Activated T-cell treated with anti-CD3 and anti-CD28 coated beads for 4 hours (primary cell): ENCODE measurements around the gene PCDHA6.
"Not testable (repeated sequence)": the region's sequence is repeated elsewhere in the genome, so short reads cannot be mapped to it uniquely, and the experiment has no call there.

ENCODE experiments used
- DNase-seq: peaks from one replicate; pipeline ENCODE4 v3.0.0-alpha.2; 2020

The PCDHA6 gene

DNA sequence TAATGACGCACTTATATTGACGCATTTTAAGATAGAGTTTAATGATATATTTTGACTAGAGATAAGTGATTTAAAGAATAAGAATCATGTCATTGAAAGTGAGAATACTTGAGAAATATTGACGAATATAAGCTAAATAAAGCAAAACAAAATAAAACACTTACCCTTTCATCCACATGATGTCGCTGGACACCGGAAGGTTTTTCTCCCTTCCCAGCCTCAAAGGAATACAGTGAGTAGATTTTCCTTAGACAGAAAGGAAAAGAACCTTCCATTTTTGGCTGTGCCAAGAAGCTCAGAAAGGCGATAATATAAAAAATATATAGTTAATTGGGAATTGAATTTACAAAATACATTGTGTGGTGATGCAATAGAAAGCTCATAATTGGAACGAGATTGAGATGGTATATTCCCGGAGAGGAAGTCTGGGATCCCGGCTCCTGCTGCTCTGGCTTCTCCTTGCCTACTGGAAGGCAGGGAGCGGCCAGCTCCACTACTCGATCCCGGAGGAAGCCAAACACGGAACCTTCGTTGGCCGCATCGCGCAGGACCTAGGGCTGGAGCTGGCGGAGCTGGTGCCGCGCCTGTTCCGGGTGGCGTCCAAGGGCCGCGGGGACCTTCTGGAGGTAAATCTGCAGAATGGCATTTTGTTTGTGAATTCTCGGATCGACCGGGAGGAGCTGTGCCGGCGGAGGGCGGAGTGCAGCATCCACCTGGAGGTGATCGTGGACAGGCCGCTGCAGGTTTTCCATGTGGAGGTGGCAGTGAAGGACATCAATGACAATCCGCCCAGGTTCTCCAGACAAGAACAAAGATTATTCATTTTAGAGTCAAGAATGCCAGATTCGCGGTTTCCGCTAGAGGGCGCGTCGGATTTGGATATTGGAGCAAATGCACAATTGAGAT lies 6.1 kb upstream of the PCDHA6 start, which contains the start of gene PCDHA5:
TSS of gene PCDHA5 (plus strand) at position 239 of the 906 bp plus-strand sequence.
- DNase-seq = no peak

DNA sequence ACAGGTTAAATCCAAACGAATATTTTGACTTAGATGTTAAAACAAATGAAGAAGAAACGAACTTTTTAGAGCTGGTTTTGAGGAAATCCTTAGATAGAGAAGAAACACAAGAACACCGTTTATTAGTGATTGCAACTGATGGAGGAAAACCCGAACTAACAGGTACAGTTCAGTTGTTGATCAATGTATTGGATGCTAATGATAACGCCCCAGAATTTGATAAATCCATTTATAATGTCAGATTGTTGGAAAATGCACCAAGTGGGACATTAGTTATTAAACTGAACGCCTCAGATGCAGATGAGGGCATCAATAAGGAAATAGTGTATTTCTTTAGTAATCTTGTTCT lies 5.5 kb upstream of the PCDHA6 start:
- no peak for DNase-seq

DNA sequence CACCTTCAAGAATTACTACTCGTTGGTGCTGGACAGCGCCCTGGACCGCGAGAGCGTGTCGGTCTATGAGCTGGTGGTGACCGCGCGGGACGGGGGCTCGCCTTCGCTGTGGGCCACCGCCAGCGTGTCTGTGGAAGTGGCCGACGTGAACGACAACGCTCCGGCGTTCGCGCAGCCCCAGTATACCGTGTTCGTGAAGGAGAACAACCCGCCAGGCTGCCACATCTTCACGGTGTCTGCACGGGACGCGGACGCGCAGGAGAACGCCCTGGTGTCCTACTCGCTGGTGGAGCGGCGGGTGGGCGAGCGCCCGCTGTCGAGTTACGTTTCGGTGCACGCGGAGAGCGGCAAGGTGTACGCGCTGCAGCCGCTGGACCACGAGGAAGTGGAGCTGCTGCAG lies 4.8 kb upstream of the PCDHA6 start:
- DNase-seq = not testable (repeated sequence)

DNA sequence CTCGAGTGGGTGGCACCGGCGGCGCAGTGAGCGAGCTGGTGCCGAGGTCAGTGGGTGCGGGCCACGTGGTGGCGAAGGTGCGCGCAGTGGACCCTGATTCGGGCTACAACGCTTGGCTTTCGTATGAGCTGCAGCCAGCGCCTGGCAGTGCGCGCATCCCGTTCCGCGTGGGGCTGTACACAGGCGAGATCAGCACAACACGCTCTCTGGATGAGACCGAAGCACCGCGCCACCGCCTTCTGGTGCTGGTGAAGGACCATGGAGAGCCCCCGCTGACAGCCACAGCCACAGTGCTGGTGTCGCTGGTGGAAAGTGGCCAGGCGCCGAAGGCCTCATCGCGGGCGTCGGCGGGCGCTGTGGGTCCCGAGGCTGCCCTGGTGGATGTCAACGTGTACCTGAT lies 4.3 kb upstream of the PCDHA6 start:
- no peak for DNase-seq

DNA sequence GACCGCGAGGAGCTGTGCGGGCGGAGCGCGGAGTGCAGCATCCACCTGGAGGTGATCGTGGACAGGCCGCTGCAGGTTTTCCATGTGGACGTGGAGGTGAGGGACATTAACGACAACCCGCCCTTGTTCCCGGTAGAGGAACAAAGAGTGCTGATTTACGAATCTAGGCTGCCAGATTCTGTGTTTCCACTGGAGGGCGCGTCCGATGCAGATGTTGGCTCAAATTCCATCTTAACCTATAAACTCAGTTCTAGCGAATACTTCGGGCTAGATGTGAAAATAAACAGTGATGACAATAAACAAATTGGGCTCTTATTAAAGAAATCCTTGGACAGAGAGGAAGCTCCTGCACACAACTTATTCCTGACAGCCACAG lies 590 bp downstream of the PCDHA6 start:
- no peak for DNase-seq

DNA sequence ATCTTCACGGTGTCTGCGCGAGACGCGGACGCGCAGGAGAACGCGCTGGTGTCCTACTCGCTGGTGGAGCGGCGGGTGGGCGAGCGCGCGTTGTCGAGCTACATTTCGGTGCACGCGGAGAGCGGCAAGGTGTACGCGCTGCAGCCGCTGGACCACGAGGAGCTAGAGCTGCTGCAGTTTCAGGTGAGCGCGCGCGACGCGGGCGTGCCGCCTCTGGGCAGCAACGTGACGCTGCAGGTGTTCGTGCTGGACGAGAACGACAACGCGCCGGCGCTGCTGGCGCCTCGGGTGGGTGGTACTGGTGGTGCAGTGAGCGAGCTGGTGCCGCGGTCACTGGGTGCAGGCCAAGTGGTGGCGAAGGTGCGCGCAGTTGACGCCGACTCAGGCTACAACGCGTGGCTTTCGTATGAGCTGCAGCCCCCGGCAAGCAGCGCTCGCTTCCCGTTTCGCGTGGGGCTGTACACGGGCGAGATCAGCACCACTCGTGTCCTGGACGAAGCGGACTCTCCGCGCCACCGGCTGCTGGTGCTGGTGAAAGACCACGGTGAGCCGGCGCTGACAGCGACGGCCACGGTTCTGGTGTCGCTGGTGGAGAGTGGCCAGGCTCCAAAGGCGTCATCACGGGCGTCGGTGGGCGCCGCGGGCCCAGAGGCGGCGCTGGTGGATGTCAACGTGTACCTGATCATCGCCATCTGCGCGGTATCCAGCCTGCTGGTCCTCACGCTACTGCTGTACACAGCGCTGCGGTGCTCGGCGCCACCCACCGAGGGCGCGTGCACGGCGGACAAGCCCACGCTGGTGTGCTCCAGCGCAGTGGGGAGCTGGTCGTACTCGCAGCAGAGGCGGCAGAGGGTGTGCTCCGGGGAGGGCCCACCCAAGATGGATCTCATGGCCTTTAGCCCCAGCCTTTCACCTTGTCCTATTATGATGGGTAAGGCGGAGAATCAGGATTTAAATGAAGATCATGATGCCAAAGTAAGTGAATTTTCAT lies 2.0 kb downstream of the PCDHA6 start:
- not testable (repeated sequence) for DNase-seq

DNA sequence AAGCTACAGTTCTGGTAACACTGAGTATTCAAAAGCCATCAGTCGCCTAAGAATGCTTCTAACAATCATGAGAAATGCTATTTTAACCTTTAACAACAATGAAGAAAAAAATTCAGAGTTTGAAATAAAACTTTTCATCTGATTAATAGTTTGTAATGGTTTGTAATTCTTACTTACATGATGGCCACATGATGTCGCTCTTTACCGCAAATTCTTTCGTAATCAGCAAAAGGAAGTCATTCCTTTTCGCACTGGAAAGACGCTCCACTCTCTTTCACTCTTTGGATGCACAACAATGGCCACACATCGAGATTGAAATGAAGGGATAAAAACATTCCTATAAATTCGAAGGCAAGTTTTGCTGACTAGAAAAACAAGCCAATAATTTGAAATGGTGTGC lies 6.2 kb downstream of the PCDHA6 start, which contains the start of gene PCDHA7:
TSS of gene PCDHA7 (plus strand) at position 277 of the 400 bp plus-strand sequence. CDS start at position 392, 115 bp downstream.
- no peak for DNase-seq

DNA sequence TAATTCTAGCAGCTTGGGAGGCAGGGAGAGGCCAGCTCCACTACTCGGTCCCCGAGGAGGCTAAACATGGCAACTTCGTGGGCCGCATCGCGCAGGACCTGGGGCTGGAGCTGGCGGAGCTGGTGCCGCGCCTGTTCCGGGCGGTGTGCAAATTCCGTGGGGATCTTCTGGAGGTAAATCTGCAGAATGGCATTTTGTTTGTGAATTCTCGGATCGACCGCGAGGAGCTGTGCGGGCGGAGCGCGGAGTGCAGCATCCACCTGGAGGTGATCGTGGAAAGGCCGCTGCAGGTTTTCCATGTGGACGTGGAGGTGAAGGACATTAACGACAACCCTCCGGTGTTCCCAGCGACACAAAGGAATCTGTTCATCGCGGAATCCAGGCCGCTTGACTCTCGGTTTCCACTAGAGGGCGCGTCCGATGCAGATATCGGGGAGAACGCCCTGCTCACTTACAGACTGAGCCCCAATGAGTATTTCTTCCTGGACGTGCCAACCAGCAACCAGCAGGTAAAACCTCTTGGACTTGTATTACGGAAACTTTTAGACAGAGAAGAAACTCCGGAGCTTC lies 6.8 kb downstream of the PCDHA6 start:
- DNase-seq = not testable (repeated sequence)

DNA sequence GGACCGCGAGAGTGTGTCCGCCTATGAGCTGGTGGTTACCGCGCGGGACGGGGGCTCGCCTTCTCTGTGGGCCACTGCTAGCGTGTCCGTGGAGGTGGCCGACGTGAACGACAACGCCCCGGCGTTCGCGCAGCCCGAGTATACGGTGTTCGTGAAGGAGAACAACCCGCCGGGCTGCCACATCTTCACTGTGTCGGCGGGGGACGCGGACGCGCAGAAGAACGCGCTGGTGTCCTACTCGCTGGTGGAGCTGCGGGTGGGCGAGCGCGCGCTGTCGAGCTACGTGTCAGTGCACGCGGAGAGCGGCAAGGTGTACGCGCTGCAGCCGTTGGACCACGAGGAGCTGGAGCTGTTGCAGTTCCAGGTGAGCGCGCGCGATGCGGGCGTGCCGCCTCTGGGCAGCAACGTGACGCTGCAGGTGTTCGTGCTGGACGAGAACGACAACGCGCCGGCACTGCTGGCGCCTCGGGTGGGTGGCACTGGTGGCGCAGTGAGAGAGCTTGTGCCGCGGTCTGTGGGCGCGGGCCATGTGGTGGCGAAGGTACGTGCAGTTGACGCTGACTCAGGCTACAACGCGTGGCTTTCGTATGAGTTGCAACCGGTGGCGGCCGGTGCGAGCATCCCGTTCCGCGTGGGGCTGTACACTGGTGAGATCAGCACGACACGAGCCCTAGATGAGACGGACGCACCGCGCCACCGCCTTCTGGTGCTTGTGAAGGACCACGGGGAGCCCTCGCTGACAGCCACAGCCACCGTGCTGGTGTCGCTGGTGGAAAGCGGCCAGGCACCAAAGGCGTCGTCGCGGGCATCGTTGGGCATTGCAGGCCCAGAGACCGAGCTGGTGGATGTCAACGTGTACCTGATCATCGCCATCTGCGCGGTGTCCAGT lies 8.1 kb downstream of the PCDHA6 start:
- no peak for DNase-seq

DNA sequence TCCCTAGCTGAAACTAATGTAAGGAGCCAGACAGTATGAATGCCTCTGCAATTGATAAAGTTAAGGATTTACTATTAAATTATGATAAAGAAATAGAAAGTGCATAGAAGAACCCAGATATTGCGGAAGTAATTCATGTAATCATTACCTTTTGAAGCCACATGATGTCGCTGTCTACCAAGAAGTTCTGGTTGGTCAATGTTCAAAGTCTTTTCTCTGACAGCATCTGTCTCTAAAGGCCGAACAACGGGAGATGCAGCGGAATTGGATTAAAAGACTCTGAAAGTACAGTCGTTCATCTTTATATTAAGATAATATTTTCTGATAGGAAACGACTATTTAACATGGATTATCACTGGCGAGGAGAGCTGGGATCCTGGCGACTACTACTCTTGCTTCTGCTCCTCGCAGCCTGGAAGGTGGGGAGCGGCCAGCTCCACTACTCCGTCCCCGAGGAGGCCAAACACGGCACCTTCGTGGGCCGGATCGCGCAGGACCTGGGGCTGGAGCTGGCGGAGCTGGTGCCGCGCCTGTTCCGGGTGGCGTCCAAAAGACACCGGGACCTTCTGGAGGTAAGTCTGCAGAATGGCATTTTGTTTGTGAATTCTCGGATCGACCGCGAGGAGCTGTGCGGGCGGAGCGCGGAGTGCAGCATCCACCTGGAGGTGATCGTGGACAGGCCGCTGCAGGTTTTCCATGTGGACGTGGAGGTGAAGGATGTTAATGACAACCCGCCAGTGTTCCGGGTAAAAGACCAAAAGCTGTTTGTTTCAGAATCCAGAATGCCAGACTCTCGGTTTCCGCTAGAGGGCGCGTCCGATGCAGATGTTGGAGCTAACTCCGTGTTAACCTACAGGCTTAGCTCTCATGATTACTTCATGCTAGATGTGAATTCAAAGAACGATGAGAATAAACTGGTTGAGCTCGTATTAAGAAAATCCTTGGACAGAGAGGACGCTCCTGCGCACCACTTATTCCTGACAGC lies 13.5 kb downstream of the PCDHA6 start, which contains the start of gene PCDHA8:
TSS of gene PCDHA8 (plus strand) at position 210 of the 985 bp plus-strand sequence. CDS start at position 345, 135 bp downstream.
- no peak for DNase-seq

DNA sequence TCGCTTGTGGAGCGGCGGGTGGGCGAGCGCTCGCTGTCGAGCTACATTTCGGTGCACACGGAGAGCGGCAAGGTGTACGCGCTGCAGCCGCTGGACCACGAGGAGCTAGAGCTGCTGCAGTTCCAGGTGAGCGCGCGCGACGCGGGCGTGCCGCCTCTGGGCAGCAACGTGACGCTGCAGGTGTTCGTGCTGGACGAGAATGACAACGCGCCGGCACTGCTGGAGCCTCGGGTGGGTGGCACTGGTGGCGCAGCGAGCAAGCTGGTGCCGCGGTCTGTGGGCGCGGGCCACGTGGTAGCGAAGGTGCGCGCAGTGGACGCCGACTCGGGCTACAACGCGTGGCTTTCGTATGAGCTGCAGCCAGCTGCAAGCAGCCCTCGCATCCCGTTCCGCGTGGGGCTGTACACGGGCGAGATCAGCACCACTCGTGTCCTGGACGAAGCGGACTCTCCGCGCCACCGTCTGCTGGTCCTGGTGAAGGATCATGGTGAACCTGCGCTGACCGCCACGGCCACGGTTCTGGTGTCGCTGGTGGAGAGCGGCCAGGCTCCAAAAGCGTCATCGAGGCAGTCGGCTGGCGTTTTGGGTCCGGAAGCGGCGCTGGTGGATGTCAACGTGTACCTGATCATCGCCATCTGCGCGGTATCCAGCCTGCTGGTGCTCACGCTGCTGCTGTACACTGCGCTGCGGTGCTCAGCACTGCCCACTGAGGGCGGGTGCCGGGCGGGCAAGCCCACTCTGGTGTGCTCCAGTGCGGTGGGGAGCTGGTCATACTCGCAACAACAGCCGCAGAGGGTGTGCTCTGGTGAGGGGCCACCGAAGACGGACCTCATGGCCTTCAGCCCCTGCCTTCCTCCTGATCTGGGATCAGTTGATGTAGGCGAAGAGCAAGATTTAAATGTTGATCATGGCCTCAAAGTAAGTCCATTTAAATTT lies 15.3 kb downstream of the PCDHA6 start:
- no peak for DNase-seq

DNA sequence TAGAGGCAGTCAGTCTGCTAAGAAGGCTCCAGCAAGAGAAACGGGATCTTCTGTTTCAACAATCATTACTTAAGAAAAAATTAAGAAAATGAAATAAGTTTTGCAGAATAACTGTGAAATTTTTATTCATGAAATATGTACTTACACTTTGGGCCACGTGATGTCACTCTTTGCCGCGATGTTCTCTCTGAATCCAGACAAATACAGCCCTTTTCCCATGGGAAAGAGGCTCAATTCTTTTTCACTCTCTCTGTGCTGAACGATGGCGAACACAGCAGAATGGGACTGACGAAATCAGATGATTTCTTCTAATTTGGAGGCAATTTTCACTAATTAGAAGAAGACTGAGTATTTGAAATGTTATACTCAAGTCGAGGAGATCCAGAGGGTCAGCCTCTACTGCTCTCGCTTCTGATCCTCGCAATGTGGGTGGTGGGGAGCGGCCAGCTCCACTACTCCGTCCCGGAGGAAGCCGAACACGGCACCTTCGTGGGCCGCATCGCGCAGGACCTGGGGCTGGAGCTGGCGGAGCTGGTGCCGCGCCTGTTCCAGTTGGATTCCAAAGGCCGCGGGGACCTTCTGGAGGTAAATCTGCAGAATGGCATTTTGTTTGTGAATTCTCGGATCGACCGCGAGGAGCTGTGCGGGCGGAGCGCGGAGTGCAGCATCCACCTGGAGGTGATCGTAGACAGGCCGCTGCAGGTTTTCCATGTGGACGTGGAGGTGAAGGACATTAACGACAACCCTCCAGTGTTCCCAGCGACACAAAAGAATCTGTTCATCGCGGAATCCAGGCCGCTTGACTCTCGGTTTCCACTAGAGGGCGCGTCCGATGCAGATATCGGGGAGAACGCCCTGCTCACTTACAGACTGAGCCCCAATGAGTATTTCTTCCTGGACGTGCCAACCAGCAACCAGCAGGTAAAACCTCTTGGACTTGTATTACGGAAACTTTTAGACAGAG lies 20.7 kb downstream of the PCDHA6 start, which contains the start of gene PCDHA9:
TSS of gene PCDHA9 (plus strand) at position 244 of the 964 bp plus-strand sequence. CDS start at position 358, 114 bp downstream.
- not testable (repeated sequence) for DNase-seq

DNA sequence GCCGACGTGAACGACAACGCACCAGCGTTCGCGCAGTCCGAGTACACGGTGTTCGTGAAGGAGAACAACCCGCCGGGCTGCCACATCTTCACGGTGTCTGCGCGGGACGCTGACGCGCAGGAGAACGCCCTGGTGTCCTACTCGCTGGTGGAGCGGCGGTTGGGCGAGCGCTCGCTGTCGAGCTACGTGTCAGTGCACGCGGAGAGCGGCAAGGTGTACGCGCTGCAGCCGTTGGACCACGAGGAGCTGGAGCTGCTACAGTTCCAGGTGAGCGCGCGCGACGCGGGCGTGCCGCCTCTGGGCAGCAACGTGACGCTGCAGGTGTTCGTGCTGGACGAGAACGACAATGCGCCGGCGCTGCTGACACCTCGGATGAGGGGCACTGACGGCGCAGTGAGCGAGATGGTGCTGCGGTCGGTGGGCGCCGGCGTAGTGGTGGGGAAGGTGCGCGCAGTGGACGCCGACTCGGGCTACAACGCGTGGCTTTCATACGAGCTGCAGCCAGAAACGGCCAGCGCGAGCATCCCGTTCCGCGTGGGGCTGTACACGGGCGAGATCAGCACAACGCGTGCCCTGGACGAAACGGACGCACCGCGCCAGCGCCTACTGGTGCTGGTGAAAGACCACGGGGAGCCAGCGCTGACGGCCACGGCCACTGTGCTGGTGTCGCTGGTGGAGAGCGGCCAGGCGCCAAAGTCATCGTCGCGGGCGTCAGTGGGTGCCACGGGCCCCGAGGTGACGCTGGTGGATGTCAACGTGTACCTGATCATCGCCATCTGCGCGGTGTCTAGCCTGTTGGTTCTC lies 22.3 kb downstream of the PCDHA6 start:
- DNase-seq = not testable (repeated sequence)

DNA sequence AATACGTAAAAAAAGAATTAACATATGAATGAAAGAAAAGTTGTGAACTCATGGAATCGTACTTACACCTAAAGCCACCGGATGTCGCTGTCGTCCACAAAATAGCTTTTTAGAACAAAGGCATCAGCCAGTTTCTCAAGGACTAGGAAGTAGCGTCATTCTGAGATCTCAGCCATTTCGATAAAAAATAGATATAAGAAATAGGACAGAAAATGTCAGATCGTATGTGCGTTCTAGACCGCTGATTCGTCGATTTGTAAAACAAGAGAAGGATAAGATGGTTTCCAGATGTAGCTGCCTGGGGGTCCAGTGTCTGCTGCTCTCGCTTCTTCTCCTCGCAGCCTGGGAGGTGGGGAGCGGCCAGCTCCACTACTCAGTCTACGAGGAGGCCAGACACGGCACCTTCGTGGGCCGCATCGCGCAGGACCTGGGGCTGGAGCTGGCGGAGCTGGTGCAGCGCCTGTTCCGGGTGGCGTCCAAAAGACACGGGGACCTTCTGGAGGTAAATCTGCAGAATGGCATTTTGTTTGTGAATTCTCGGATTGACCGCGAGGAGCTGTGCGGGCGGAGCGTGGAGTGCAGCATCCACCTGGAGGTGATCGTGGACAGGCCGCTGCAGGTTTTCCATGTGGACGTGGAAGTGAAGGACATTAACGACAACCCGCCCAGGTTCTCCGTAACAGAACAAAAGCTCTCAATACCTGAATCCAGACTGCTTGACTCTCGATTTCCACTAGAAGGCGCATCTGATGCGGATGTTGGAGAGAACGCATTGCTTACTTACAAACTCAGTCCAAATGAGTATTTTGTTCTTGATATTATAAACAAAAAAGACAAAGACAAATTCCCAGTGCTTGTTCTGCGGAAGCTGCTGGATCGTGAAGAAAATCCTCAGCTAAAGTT lies 28.3 kb downstream of the PCDHA6 start, which contains the start of gene PCDHA10:
TSS of gene PCDHA10 (plus strand) at position 126 of the 903 bp plus-strand sequence. CDS start at position 278, 152 bp downstream.
- no peak for DNase-seq

DNA sequence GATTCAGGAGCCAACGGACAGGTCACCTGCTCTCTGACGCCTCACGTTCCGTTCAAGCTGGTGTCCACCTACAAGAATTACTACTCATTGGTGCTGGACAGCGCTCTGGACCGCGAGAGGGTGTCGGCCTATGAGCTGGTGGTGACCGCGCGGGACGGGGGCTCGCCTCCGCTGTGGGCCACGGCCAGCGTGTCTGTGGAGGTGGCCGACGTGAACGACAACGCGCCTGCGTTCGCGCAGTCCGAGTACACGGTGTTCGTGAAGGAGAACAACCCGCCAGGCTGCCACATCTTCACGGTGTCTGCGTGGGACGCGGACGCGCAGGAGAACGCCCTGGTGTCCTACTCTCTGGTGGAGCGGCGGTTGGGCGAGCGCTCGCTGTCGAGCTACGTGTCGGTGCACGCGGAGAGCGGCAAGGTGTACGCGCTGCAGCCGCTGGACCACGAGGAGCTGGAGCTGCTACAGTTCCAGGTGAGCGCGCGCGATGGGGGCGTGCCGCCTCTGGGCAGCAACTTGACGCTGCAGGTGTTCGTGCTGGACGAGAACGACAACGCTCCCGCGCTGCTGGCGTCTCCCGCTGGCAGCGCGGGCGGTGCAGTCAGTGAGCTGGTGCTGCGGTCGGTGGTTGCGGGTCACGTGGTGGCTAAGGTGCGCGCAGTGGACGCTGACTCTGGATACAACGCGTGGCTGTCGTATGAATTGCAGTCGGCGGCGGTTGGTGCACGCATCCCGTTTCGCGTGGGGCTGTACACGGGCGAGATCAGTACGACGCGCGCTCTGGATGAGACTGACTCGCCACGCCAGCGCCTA lies 29.6 kb downstream of the PCDHA6 start:
- no peak for DNase-seq
